ENCODE measurements around the gene OR56A1.

The OR56A1 gene

DNA sequence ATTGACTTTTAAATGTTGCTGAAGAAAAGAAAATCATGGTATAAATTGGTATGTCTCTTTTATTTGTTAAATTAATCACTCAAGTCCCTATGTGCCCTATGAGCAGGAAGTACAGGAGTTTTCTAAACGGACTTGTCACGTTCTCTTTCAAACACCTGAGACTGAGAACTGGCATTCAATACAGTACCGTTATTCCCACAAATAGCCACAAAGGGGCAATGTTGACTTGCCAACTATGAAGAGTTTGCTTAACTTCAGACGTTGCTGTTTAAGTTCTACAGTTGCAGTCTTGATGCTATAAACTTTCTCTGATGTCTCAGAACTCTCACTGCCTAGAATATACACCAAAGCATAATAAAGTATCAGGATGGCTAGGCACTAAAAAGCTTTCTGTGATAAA, 7.6 kb downstream of the OR56A1 start:
- DNase-seq (ENCODE audit: low read depth in 1 of 2, low spot score in 1 of 2): peak; percentile 16 to 69
- TF ChIP-seq JUND (IDR thresholded peaks at IDR 0.05; ENCODE audit: low read depth): no peak
- in situ Hi-C loops (cut with HindIII; ENCODE audit: low pct_unique_long_range_greater_than_20kb, low sequenced_read_pairs): no loop called here

DNA sequence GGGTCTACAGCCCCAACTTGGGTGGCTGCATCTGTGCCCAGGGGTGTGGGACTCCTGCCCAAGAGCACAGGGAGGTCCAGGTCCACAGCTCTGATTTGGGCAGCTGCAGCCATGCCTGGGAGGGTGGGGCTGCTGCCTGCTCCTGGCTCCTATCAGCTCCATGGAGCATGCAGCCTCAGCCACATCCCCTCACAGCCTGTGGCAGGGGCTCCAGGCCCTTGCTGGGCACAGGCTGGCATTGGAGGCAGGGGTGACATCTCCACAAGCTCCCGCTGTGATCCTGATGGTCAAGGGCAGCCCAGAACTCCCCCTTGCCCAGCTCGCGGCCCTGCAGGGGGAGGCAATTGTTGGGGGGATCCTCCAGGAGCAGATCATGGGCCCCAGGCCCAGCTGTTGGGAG, 17.5 kb downstream of the OR56A1 start:
- in situ Hi-C loops (cut with HindIII; ENCODE audit: low pct_unique_long_range_greater_than_20kb, low sequenced_read_pairs): no loop called here
- no peak for TF ChIP-seq JUND (IDR thresholded peaks at IDR 0.05; ENCODE audit: low read depth)
- DNase-seq (ENCODE audit: low read depth in 1 of 2, low spot score in 1 of 2): no peak

DNA sequence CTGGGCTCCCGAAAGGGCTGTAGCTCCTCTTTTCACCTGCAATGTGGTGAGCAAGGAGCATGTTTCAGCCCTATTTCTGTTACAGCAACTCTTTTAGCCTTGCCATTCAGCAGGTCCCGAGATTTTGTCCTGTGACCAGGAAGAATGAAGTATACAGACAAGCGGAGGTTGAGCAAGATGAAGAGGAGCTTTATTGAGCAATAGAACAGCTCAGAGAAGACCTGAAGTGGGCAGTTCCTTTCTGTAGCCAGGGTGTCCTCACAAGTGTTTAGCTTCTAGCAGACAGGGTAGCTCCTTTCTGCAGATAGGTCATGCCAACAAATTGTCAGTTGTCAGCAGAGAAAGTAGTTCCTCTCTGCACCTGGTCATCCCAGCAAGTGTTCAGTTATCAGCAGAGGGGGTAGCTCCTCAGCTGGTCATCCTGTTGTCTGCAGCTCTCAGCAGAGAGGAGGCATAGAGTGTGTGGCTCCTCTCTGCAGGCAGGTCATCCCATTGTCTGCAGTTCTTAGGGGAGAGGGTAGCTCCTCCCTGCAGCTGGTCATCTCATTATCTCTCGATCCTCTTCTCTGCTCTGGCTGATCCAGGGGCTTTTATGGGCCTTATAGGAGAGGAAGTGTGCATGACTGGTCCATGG, 18.4 kb downstream of the OR56A1 start:
- TF ChIP-seq JUND (IDR thresholded peaks at IDR 0.05; ENCODE audit: low read depth): no peak
- in situ Hi-C loops (cut with HindIII; ENCODE audit: low pct_unique_long_range_greater_than_20kb, low sequenced_read_pairs): no loop called here
- DNase-seq (ENCODE audit: low read depth in 1 of 2, low spot score in 1 of 2): no peak

DNA sequence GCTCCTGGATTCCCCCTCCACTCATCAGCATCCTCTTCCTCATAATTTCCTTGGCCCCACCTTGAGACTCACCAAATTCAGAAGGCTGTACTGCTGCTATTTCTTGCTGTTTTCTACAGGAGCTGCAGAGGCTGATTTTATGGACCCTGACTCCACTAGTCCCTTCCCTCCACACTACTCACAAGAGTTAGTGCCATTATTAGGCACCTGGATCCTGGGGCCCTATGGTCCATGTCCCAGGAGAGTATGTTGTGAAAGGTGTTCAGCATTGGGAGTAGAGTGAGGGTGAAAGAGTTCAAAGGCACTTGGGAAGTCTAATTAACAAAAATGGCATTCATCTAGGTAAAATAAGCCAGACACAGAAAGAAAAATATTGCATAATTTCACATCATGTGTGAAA, 23.7 kb downstream of the OR56A1 start, which contains the start of gene OR56A4:
TSS of gene OR56A4 (minus strand) at position 101 of the 400 bp plus-strand sequence. CDS start 3,954 bp downstream, outside the sequence.
- DNase-seq (ENCODE audit: low read depth in 1 of 2, low spot score in 1 of 2): no peak
- in situ Hi-C loops (cut with HindIII; ENCODE audit: low pct_unique_long_range_greater_than_20kb, low sequenced_read_pairs): no loop called here
- TF ChIP-seq JUND (IDR thresholded peaks at IDR 0.05; ENCODE audit: low read depth): no peak

DNA sequence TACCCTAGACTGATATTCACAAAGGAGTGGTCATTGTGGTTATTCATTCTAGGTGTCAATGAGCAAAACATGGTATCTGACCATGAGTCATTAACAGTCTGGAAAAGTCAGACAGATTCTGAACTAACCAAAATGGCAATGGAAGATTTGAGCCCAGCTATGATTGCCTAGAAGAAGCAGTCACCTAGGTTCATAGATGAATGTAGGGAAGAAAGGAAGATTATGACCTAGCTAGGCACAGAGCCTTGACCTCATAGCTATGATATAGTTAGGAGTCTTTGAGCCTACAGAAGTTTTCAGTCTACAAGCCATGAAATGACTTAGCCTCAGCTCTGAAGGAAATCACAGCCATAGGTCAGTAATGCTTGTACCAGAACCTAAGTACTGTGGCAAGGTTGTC, 24.2 kb downstream of the OR56A1 start:
- no peak for TF ChIP-seq JUND (IDR thresholded peaks at IDR 0.05; ENCODE audit: low read depth)
- DNase-seq (ENCODE audit: low read depth in 1 of 2, low spot score in 1 of 2): no peak
- in situ Hi-C loops (cut with HindIII; ENCODE audit: low pct_unique_long_range_greater_than_20kb, low sequenced_read_pairs): no loop called here

DNA sequence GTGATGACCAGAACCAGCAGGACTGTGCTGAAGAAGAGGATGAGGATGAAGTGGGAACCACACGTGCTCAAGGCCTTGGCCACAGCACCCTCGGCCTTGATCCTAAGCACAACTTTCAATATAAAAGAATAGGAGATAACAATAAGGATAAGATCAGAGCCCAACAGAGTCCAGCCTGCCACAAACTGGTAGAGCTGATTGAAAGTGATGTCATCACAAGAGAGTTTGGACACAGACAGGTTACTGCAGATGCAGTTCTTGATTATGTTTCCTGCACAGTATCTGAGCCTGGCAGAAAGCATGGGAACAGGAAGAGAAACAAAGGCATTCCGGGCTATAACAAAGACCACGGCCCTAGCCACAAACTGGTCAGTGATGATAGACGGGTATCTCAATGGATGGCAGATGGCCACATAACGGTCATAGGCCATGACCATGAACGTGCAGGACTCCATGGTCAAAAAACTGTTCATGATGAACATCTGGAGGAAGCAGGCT, 28.3 kb downstream of the OR56A1 start:
- TF ChIP-seq JUND (IDR thresholded peaks at IDR 0.05; ENCODE audit: low read depth): no peak
- DNase-seq (ENCODE audit: low read depth in 1 of 2, low spot score in 1 of 2): no peak
- in situ Hi-C loops (cut with HindIII; ENCODE audit: low pct_unique_long_range_greater_than_20kb, low sequenced_read_pairs): no loop called here

DNA sequence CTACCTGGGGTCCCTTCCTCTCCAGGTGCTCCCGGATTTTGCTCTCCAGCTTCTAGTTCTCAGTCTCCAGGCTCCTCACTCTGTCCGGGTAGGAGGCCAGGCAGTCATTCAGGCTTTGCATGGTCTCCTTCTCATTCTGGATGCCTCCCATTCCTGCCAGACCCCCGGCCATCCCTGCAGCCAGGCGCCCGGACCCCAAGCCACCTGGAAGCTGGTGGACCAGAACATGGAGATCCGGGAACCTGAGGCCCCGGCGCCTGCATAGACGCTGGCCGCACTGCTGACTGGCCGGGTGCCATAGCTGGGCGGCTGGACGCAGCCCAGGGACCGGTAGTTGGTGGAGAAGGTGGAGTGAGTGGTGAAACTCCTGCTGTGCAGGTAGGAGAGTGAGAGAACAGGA, 35.8 kb downstream of the OR56A1 start:
- in situ Hi-C loops (cut with HindIII; ENCODE audit: low pct_unique_long_range_greater_than_20kb, low sequenced_read_pairs): no loop called here
- no peak for DNase-seq (ENCODE audit: low read depth in 1 of 2, low spot score in 1 of 2)
- TF ChIP-seq JUND (IDR thresholded peaks at IDR 0.05; ENCODE audit: low read depth): no peak

DNA sequence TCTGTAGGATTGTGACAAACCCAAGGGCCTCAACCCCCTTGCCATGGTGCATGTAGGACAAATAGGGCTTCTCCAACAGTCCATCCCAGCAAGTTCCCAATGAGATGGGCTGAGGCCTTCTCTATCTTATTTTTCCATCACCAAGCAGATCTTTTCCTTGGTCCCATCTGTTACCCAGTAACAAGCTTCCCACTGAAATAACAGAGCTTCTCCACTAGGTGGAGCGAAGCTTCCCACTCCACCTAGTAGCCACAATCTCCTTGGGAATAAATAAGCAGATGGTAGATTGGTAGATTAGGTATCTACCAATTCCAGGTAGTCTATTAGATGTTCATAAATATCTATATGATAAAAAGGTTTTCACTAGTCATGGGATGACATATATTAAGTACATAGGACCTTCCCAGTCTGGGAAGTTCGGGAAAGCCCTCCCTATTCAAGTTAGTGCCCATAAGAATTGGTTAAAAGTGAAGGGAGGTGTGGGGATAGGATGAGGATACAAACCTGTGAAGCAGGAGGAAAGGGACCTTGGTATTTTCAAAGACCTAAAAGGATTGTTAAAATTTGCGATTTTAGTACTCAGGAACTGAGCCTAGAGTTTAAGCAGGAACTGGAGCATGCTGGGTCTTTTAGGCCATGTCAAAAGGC, 37.8 kb downstream of the OR56A1 start:
- DNase-seq (ENCODE audit: low read depth in 1 of 2, low spot score in 1 of 2): peak; percentile 11 to 31
- in situ Hi-C loops (cut with HindIII; ENCODE audit: low pct_unique_long_range_greater_than_20kb, low sequenced_read_pairs): no loop called here
- no peak for TF ChIP-seq JUND (IDR thresholded peaks at IDR 0.05; ENCODE audit: low read depth)

DNA sequence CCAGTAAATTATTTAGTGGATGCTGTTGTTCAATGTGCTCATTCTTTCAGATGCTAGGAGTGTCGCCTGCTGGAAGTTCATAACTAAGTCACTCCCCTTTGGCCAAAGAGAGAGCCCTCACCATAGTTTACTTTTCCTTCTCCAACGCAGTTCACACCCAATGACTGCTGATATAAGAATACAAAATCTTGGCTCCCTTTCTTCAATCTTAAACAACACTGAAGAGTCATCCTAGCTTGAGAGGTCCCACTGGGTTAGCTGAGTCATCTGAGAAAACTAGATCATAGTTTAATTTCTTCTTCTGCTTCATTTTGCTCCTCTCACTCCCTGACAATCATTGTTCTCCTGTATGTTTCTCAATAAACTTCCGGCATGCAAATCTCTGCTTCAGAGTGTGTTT, 38.4 kb downstream of the OR56A1 start:
- in situ Hi-C loops (cut with HindIII; ENCODE audit: low pct_unique_long_range_greater_than_20kb, low sequenced_read_pairs): no loop called here

DNA sequence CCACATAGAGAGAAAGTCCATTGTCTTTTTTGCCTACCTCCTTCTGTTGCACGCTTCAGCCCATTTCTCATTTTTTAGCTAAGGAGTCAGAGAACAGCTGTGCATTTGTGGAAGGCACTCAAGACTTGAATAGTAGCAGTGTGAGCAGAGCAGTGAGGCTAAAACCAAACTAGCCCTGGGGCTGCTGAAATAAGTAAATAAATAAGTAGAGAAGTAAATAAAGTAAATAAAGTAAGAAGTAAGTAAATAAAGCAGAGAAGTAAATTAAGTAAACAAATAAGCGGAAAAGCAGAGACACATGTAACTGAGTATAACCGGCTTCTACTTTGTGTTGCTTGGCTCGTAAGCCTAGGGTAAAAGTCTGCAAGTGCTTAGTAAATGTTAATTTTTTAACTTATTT, 41.4 kb downstream of the OR56A1 start:
- no peak for TF ChIP-seq JUND (IDR thresholded peaks at IDR 0.05; ENCODE audit: low read depth)
- DNase-seq (ENCODE audit: low read depth in 1 of 2, low spot score in 1 of 2): peak; percentile 2 to 69
- in situ Hi-C loops (cut with HindIII; ENCODE audit: low pct_unique_long_range_greater_than_20kb, low sequenced_read_pairs): no loop called here

More for the DNA sequence above, 38.4 kb downstream of the OR56A1 start:
- TF ChIP-seq JUND (IDR thresholded peaks at IDR 0.05; ENCODE audit: low read depth): no peak
- no peak for DNase-seq (ENCODE audit: low read depth in 1 of 2, low spot score in 1 of 2)

DNA sequence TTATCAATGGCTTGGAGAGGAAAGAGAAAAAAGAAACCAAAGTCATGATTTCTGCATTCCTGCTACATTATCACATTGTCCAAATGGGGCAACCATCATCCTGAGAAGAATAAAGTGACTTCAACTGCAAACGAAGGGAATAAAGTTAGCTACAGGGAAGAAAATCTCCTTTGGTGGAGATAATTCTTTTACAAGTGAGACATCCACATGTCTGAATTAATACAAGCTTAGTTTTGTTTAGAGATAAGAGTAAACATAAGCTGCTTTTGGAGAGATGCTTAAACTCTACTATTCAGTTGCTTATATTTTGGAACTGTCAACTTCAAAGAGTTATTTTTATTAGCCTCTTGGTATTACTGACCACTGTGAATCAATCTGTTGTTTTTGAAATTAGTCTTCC, 43.7 kb downstream of the OR56A1 start, which contains the start of gene OR52L1:
TSS of gene OR52L1 (minus strand) at position 101 of the 400 bp plus-strand sequence. CDS start at position 46, 55 bp downstream.
- TF ChIP-seq JUND (IDR thresholded peaks at IDR 0.05; ENCODE audit: low read depth): no peak
- no peak for DNase-seq (ENCODE audit: low read depth in 1 of 2, low spot score in 1 of 2)
- in situ Hi-C loops (cut with HindIII; ENCODE audit: low pct_unique_long_range_greater_than_20kb, low sequenced_read_pairs): no loop called here

DNA sequence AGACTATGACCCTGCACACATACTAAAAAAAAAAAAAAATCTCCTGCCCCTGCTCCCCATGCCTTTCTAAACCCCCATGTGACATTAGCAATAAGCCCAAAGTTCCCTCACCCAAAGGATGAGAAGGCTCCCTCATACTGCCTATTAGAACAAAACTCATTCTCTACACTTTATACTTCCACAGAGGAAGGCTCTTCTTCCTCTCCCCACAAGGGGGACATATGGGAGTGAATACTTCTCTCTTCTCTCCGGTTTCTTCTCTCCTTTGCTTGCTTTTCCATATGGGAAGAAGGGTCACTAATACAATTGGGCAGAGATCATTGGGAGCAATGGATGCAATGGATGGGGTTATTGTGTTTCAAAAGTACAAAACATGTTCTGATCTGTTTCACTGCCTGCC, 47.1 kb downstream of the OR56A1 start:
- no peak for DNase-seq (ENCODE audit: low read depth in 1 of 2, low spot score in 1 of 2)
- in situ Hi-C loops (cut with HindIII; ENCODE audit: low pct_unique_long_range_greater_than_20kb, low sequenced_read_pairs): no loop called here
- TF ChIP-seq JUND (IDR thresholded peaks at IDR 0.05; ENCODE audit: low read depth): no peak

DNA sequence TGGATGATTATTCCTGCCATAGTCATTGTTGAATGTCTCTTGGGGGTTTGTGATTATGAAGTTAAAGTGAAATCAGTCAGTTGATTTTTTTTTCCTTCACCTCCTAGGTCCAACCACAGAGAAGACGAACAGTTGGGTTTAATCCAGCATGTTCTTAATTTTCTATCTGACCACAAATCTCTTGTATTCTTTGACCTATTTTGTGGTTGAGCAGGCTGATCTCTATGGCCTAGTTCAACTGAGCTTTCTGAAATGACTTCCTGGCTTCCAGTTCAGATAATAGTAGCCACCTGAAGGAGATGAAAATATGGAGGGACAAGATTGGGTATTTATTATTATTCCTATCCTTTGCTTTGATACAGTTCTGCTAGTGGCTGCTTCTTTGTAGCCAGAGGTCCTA, 57.0 kb downstream of the OR56A1 start:
- DNase-seq (ENCODE audit: low read depth in 1 of 2, low spot score in 1 of 2): no peak
- no peak for TF ChIP-seq JUND (IDR thresholded peaks at IDR 0.05; ENCODE audit: low read depth)
- in situ Hi-C loops (cut with HindIII; ENCODE audit: low pct_unique_long_range_greater_than_20kb, low sequenced_read_pairs): no loop called here
